GM19372 (cell line): ENCODE results near the gene OVOL3.

ENCODE experiments used
- ATAC-seq: cut with Tn5 transposase; IDR thresholded peaks from one replicate; pipeline ENCODE4 v1.9.1; 2021; ENCODE audit warnings: mild to moderate bottlenecking, low read depth, moderate library complexity; ENCODE audit not compliant: unreplicated experiment

The OVOL3 gene

DNA sequence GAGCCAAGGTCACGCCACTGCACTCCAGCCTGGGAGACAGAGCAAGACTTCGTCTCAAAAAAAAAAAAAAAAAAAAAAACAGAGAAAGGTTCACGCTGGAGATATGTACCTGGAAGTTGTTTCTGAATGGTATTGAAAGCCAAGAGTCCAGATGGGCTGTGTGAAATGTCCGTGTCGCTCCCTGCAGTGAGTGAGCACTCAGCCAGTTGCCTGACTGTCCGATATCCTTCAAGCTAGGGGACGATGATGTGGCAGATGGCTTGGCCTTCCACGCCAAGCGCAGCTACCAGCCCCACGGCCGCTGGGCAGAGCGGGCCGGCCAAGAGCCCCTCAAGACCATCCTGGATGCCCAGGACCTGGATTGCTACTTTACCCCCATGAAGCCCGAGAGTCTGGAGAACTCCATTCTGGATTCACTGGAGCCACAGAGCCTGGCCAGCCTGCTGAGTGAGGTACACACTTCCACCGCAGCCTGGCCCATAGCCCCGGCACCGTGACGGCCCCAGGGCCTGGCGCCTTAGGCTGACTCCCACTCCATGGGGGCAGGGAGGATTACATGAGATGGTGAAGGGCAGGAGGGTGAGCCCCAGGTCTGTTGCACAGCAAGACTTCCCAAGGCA lies 11.7 kb upstream of the OVOL3 start:
- no peak for ATAC-seq

DNA sequence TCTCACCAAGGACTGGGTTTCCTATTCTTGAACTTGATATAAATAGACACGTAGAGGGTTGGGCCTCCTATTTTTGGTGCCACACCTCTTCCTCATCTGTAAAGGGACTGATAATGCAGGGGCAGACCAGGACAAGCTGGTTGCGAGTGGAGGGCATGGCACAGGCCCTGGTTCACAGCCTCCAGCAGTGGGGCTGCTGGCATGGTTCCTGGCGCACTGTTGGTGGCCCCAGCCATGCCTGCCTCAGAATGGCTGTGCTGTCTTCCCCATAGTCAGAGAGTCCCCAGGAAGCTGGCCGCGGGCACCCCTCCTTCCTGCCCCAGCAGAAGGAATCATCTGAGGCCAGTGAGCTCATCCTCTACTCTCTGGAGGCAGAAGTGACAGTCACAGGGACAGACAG lies 10.5 kb upstream of the OVOL3 start:
- no peak for ATAC-seq

DNA sequence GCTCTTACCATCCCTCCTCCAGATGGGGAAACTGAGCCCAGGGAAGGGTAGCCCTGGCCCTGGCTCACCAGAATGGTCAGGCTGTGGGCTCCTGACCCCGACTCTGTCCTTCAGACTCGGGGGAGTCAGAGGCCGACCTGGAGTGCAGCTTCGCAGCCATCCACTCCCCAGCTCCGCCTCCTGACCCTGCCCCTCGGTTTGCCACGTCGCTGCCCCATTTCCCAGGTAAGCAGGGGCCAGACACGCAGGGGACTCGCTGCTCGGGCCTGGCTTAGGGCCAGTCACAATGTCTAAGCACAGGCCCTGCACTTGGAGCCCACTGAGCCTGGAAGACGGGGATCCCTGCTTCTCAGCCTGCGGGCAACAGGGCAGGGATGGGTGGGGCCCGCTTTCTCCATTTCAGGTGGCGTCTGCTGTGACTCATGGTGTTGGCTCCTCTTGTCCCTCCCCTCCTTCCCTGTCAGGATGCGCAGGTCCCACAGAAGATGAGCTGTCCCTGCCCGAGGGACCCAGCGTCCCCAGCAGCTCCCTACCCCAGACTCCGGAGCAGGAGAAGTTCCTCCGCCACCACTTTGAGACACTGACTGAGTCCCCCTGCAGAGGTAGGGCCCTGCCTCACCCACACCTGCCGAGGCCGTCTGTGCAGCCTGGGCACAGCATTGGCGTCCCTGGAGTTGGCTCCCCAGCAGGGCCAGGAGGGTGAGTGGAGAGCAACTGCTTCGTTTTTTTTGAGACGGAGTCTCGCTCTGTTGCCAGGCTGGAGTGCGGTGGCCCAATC lies 9.2 kb upstream of the OVOL3 start:
- no peak for ATAC-seq

DNA sequence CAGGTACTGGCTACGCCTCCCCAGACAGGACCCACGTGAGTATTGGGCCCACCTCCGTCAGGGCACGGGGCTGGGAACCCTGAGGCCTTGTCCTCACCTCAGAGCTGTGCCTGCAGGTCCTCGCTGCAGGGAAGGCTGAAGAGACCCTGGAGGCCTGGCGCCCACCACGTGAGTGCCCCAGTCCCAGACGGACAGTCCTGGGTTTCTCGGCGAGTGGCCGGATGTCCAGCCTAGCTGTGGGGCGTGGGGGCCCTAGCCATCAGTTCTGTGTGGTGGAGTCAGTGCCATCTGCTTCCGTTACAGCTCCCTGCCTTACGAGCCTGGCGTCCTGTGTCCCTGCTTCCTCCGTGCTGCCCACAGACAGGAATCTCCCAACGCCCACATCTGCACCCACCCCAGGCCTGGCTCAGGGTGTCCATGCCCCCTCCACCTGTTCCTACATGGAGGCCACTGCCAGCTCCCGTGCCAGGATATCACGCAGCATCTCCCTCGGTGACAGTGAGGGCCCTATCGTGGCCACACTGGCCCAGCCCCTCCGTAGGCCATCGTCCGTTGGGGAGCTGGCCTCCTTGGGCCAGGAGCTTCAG lies 7.8 kb upstream of the OVOL3 start:
- no peak for ATAC-seq

DNA sequence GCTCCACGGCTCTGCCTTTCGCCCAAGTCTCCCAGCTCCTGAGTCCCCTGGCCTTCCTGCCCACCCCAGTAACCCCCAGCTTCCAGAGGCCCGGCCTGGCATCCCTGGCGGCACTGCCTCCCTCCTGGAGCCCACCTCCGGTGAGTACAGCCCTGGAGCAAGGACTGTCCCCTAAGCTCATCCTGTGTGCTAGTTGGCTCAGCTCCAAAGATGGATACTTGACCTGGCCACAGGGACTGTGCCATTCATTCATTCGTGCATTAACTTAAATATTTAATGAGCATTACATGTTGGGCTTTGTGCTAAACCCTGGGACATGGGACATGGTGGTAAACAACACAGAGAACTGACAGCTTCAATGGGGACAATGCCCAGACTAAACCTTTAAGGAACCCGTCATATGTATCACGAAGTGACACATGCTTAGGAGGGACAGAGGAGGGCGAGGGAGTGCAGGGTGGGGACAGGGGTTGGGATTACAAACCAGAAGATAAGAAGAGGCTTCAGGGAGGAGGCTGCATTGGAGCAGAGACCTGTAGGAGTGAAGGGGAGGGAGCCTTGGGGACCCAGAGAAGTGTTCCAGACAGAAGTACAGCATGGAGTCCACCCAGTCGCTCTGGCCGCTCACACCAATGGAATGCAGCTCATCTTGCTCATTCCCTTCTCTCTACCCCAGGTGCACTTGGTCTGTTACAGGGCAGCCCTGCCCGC lies 6.9 kb upstream of the OVOL3 start:
- no peak for ATAC-seq

DNA sequence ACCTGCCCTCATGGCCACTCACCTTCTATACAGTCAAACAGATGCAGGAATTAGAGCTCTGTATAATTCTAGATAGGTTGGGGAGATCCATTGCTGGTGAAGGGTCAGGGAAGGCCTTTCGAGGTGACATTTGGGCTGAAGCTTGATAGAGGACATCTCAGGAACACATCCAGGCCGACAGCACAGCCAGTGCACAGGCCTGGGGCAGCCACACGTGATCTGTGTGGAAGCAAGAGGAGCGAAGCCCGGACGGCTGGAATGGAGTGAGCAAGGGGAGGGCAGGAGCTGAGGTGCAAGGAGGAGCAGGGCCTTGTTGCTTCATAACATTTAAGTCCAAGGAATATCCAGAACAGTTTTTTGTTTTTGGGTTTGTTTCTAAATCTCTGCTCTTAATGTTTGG lies 4.5 kb upstream of the OVOL3 start:
- ATAC-seq: no peak

DNA sequence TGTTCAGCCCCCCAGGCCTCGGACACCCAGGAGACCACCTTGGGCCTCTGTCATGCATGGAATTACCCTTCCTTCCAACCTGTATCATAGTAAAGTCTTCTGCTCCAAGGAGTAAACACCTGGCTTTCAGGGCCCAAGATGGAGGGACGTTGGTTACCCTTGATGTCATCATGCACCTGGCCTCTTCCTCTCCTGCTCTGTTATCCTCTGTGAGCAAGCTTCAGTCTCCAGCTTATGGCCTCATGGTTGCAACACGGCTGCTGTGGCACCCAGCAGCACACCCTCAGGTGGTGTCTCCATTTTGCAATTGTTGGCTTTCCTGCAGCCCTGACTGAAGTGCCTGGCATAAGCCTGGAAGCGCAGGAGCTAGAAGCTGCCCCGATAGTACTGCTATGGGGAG lies 4.0 kb upstream of the OVOL3 start:
- ATAC-seq: no peak

DNA sequence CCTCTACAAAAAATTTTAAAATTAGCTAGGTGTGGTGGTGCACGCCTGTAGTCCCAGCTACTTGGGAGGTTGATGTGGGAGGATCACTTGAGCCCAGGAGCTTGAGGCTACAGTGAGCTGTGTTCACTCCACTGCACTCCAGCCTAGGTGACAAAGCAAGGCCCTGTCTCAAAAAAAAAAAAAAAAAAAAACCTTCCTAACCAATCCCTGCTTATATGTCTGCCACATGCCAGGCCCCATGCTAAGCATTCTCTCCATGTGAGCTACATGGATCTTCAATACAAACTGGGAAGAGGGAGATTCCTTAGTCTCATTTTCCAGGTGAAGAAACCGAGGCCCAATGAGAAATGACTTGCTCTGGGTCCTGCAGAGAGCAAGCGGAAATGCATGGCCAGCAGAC lies 2.3 kb upstream of the OVOL3 start:
- ATAC-seq: no peak

DNA sequence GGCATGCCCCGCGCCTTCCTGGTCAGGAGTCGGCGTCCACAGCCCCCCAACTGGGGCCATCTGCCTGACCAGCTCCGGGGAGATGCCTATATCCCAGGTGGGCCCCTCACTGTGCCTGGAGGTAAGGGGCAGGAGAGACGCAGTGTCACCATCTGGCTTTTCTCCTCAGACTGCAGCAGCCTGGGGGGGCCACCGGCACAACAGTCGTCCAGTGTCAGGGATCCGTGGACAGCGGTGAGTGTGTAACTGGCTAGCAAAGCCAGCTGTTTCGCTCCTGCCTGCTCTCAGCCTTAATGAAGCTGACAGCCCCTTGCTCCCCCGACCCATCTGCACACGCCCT lies 227 bp downstream of the OVOL3 start:
- no peak for ATAC-seq

DNA sequence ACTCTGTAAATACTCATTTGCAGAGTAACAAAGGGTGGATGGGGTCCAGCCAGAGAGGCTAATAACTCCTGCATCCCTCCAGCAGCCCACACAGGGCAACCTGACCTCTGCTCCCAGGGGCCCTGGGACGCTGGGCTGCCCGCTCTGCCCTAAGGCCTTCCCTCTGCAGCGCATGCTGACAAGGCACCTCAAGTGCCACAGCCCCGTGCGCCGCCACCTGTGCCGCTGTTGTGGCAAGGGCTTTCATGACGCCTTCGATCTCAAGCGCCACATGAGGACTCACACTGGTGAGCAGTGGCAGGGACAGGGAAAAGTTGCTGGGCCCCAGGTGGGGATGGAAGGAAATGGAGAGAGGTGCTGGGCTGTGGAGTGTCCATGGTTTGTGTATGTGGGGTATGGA lies 1.7 kb downstream of the OVOL3 start:
- ATAC-seq: no peak

DNA sequence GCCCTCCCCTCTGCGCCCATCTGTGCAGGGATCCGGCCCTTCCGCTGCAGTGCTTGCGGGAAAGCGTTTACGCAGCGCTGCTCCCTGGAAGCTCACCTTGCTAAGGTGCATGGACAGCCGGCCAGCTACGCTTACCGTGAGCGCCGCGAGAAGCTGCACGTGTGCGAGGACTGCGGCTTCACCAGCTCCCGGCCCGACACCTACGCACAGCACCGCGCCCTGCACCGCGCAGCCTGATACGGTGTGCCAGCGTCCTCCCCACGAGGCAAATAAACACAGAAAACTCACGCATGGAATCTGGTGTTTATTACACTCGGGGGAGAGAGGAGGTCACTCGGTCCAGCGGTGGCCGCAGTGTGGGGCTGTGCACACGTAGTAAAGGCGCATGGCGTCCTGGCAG lies 2.5 kb downstream of the OVOL3 start:
- no peak for ATAC-seq

DNA sequence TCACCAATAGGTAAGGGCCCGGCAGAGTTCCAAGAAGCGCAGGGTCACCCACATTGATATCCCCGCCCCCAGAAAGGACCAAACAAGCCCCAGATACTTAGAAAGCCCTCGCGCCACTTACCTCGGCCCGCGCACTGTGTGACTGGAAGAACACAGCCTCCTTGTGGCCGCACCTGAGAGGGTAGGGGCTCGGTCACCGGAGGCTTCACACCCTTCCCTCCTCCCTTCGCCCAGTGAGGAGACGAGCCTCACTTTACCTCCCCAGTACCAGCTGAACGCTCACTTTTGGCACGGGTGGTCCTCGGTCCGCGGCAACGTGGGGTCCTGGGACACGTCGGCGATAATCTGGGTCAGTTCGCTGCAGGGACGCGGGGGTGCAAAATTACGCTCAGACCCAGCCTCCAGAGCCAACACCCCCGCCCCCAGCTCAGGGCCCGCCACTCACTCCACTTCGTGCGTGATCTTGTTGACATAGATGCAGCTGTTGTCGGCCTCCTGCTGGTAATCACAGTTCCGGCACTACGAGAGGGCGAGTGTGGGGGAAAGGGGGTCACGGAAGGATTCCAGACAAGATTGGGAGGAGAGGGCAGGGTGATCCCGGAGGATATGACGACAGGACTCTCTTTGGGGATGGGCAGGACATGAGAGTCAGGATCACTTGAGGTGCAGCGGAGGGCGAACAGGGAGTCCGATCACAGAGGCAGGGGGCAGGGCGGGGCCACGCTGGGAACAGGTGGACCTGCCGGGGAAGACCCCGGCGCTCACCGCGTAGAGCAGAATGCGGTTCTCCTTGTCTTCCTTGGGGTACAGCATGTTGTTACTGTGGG lies 3.2 kb downstream of the OVOL3 start:
- ATAC-seq: peak; percentile 2

DNA sequence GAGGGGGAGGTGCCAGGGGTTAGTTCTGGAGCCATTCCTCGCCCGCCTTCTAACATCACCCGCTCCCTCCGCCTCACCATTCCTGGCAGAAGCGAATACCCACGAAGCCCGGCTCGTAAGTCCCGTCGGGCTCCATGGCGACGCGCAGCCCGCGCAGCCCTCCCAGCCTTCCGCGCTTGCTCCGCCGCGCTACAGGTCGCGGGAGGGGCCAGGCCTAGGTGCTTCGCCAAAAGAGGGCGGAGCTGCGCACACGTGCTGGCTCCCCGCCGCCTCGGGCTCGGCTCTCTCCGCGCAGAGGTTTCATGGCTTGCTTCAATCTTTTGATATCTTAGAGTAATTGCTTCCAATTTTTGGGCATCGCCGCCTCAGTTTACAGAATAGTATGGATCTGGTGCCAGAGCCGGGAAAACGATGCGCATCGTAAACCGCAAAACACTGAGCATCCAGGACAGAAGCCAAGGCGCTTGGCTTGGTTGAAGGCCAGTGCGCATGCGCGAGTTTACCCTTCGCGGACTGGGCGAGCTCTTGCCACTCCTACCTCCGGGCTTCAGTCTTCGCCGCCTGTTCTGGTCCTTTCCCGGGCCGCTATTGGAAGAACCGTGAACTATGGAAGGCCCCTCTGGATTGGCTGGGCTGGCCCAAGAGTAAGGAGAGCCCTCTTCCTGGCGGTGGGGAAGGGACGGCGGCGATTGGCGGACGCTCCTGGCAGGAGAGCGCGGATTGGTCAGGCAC lies 3.9 kb downstream of the OVOL3 start, which contains the start of gene POLR2I:
TSS of gene POLR2I (minus strand) at position 155 of the 732 bp plus-strand sequence. CDS start at position 136, 19 bp downstream.
- peak; percentile 83 for ATAC-seq

DNA sequence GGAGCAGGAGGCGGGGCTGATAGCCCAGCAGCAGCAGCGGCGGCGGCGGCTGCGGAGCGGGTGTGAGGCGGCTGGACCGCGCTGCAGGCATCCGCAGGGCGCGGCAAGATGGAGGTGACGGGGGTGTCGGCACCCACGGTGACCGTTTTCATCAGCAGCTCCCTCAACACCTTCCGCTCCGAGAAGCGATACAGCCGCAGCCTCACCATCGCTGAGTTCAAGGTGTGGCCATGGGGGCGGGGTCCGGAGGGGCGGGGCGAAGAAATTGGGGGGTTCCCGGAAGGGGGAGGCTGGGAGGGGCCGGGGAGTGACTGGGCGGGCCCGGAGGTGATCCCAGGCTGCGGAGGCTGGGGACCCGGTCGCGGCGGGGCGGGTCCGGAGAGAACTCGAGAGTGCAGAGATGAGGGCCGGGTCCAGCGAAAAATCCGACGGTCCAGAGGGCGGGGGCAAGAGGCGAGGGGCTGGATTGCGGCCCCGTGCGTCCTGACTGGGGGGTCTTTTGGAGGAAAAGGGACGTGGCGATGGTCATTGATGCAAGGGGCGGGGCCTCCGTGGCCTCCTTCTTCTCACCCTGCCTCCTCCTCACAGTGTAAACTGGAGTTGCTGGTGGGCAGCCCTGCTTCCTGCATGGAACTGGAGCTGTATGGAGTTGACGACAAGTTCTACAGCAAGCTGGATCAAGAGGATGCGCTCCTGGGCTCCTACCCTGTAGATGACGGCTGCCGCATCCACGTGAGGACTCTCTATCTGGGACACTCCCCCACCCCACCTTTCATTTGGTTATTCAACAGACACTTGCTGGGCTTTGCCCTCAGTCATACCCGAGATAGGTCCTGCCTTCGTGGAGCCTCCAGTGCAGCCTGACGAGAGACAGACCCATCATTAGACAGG lies 4.8 kb downstream of the OVOL3 start, which contains the start of gene TBCB:
TSS of gene TBCB (plus strand) at position 16 of the 891 bp plus-strand sequence. CDS start at position 109, 93 bp downstream.
- ATAC-seq: peak; percentile 37

DNA sequence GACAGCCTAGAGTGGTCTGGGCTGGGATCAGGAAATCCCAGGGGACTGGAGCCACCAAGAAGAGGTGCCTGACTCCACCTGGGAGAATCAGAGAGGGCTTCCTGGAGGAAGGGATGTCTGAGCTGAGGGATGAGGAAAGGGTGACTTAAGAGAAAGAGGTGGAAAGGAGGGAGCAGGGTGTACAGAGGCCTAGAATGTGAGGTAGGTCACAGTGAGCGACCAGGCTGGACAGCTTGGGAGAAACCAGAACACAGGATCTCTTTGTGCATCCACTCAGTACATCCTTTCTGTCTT lies 5.3 kb downstream of the OVOL3 start:
- ATAC-seq: no peak

DNA sequence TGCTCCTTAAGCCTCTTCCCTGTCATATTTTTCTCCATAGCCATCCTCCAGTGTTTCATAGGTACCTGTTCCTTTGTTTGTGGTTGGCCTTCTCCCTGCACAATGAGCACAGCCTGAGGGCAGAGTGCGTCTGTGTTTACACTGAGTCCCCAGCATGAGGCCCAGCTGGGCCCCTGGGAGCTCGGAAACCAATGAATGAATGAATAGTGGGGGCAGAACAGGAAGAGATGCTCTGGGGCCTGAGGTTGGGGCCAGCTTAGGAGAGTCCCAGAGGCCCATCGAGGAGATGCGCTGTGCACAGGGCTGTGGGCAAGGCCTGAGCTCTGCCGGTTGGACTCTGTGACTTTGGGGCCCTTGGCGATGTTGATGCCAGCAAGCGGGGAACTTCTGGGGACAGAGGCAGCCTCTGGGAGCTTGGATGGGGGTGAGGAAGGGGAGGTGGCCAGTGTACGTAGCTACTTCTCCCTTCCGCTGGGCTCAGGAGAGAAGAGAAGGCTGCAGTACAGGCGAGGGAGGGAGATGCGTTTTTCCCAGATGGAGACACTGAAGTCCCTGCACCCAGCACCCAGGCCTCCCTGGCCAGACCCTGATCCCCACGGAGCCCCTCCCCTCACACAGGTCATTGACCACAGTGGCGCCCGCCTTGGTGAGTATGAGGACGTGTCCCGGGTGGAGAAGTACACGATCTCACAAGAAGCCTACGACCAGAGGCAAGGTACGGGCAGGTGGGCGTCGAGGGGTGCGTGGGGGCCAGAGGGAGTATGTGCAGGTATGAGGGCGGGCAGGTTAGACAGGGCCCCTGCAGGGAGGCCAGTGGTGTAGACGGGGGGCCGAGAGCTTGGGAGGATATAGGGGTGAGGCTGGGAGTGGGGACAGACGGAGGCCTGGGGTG lies 9.4 kb downstream of the OVOL3 start:
- ATAC-seq: no peak

DNA sequence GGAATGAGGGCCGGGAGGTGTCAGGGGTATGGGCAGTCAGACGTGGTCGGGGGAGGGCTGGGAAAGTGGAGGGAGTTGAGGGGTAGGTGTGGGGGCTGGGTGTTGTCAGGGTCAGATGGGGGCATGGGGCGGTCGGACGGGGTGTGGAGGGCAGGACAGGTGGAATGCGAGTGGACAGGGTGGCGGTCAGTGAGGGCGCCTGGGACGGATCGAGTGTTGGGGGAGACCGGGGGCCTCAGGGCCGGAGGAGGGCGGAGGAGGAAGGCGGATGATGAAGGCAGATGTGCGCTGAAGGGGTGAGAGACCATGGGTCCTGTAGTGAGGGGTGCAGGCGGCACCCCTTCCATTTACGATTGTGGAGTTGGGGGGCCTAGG lies 10.0 kb downstream of the OVOL3 start:
- ATAC-seq: no peak
